Endothelial cell of umbilical vein (primary cell): ENCODE data around the gene THBD. TPM values are rescaled to one million over a fixed set of nuclear protein-coding genes. Genes with fewer than 3 reads are reported as not detected.

Experiments used
- BruUV-seq: library from RNA; stranded (reverse); fragments of 400-500 nt; replicated peaks from 2 replicates; lab custom pipeline; 2021; lab: Mats Ljungman, UMichigan
- CTCF ChIA-PET: fragments of 300-600, 350-600 bp; sonication (Branson Sonifier 250); formaldehyde crosslinking; loops from one replicate; lab custom pipeline; 2021; ENCODE audit warnings: antibody characterized with exemption, inconsistent platforms; lab: Charles Lee
- POLR2A ChIA-PET: fragments of 300-600, 350-600 bp; sonication (Branson Sonifier 250); formaldehyde crosslinking; loops from one replicate; lab custom pipeline; 2021; ENCODE audit warnings: antibody characterized with exemption, inconsistent platforms; lab: Charles Lee
- DNase-seq: peaks from one replicate; pipeline ENCODE4 v3.0.0-alpha.2; 2011; ENCODE audit warnings: low read depth, low spot score
- FAIRE-seq: peaks from 2 replicates; lab custom pipeline; 2011; peaks lifted over from hg19 to GRCh38; lab: Jason Lieb, UNC
- H2AFZ ChIP-seq: 2 replicates; pipeline ENCODE4 v1.6.0; 2012; ENCODE audit warnings: low read depth, low read length, control low read depth, inconsistent platforms
- H3K27ac ChIP-seq: 2 replicates; pipeline ENCODE4 v1.5.1; 2011; ENCODE audit warnings: low read depth, mild to moderate bottlenecking, control low read depth, low read length, moderate library complexity; ENCODE audit not compliant: insufficient read depth
- H3K27me3 ChIP-seq, 2 experiments: 2 replicates each; pipeline versions ENCODE4 v1.6.0 to v1.6.1; 2011; ENCODE audit warnings: low read length in 2 of 2, mixed read lengths in 1 of 2; ENCODE audit not compliant: control insufficient read depth in 2 of 2, insufficient read depth in 2 of 2
- H3K36me3 ChIP-seq, 2 experiments: 2 replicates in 1 of 2; 3 replicates in 1 of 2; pipeline ENCODE4 v1.5.1; 2011; ENCODE audit warnings: low read length in 2 of 2, mild to moderate bottlenecking in 1 of 2, moderate library complexity in 1 of 2; ENCODE audit not compliant: control insufficient read depth in 2 of 2, insufficient read depth in 2 of 2; ENCODE audit errors: extremely low read depth in 1 of 2
- H3K4me1 ChIP-seq: 3 replicates; pipeline ENCODE4 v1.5.1; 2011; ENCODE audit warnings: mild to moderate bottlenecking, low read length; ENCODE audit not compliant: control insufficient read depth, insufficient read depth; ENCODE audit errors: extremely low read depth
- H3K4me2 ChIP-seq: 2 replicates; pipeline ENCODE4 v1.6.1; 2011; ENCODE audit warnings: low read length, control low read depth, mixed read lengths; ENCODE audit not compliant: insufficient read depth
- H3K4me3 ChIP-seq, 3 experiments: fragments of 200-600 bp in 1 of 3; sonication (generic), shearing (Covaris generic) in 1 of 3; replicated peaks in 1 of 3; 2 replicates each; pipeline ENCODE4 v1.5.1; 2011 to 2016; ENCODE audit warnings: control low read depth in 3 of 3, low read length in 3 of 3, mild to moderate bottlenecking in 2 of 3, inconsistent platforms in 1 of 3, low read depth in 1 of 3, moderate library complexity in 1 of 3; ENCODE audit not compliant: insufficient read depth in 1 of 3
- H3K79me2 ChIP-seq: 2 replicates; pipeline ENCODE4 v1.6.0; 2012; ENCODE audit warnings: low read length, inconsistent platforms; ENCODE audit not compliant: control insufficient read depth, insufficient read depth
- H3K9ac ChIP-seq: replicated peaks from 2 replicates; pipeline ENCODE3; 2011; ENCODE audit warnings: low read length, control low read depth; ENCODE audit not compliant: insufficient read depth; ENCODE audit errors: extremely low read depth
- H3K9me1 ChIP-seq: replicated peaks from 3 replicates; pipeline ENCODE4 v1.6.0; 2011; ENCODE audit warnings: mild to moderate bottlenecking, low read length; ENCODE audit not compliant: control insufficient read depth, insufficient read depth; ENCODE audit errors: extremely low read depth
- H3K9me3 ChIP-seq: replicated peaks from 2 replicates; pipeline ENCODE4 v1.5.1; 2012; ENCODE audit warnings: low read length, inconsistent platforms; ENCODE audit not compliant: control insufficient read depth, insufficient read depth
- H4K20me1 ChIP-seq: replicated peaks from 2 replicates; pipeline ENCODE3; 2011; ENCODE audit warnings: mild to moderate bottlenecking, low read length; ENCODE audit not compliant: control insufficient read depth, insufficient read depth; ENCODE audit errors: extremely low read depth
- EZH2 ChIP-seq: IDR thresholded peaks from 2 replicates; pipeline ENCODE4 v1.6.1; 2012; ENCODE audit warnings: borderline replicate concordance, low read depth, mild to moderate bottlenecking, moderate library complexity, low read length, inconsistent platforms; ENCODE audit not compliant: severe bottlenecking
- FOS ChIP-seq: IDR thresholded peaks from 2 replicates; pipeline ENCODE4 v1.6.1; 2011; ENCODE audit warnings: mild to moderate bottlenecking, low read length, moderate library complexity, borderline replicate concordance; ENCODE audit not compliant: insufficient read depth
- GATA2 ChIP-seq: IDR thresholded peaks from 2 replicates; pipeline ENCODE4 v1.7.0; 2011; ENCODE audit warnings: low read depth, mild to moderate bottlenecking, moderate library complexity, mixed read lengths, low read length; ENCODE audit not compliant: insufficient read length, insufficient read depth
- JUN ChIP-seq: IDR thresholded peaks from 2 replicates; pipeline ENCODE4 v1.6.1; 2011; ENCODE audit warnings: borderline replicate concordance, low read depth; ENCODE audit not compliant: insufficient read length, insufficient read depth
- MYC ChIP-seq: IDR thresholded peaks from one replicate; pipeline ENCODE4 v1.6.1; 2011; ENCODE audit warnings: mild to moderate bottlenecking, low read depth, low read length
- POLR2A ChIP-seq: IDR thresholded peaks from 2 replicates; pipeline ENCODE4 v1.6.1; 2012; ENCODE audit warnings: low read depth, mild to moderate bottlenecking, control low read depth, low read length
- POLR2AphosphoS5 ChIP-seq: IDR thresholded peaks from 2 replicates; pipeline ENCODE4 v1.6.1; 2012; ENCODE audit warnings: low read depth, mild to moderate bottlenecking, control low read depth, low read length, moderate library complexity; ENCODE audit not compliant: insufficient read depth
- dilution Hi-C: fragments of 300-500 bp; cut with MboI; formaldehyde crosslinking; loops from one replicate; pipeline ENCODE4 v1.15.0; 2019; ENCODE audit warnings: low sequenced_read_pairs; ENCODE audit not compliant: extremely low pct_ligation_motif_present
- intact Hi-C: fragments of 100-400 bp; cut with micrococcal nuclease; formaldehyde crosslinking; loops from one replicate; pipeline ENCODE4 v1.10.0; 2022
- polyA plus RNA-seq, 4 experiments: library from polyadenylated mRNA; depleted of rRNA in 3 of 4; stranded (reverse) in 3 of 4; unstranded in 1 of 4; fragments of >200 nt; gene quantifications; 2 replicates each; pipeline versions ENCODE4 v1.2.1 to v1.2.3, GENCODE V29; 2011 to 2012; ENCODE audit warnings: missing spikeins in 1 of 4
- total RNA-seq: library from RNA; stranded (reverse); gene quantifications from 2 replicates; pipeline ENCODE4 v1.2.3, GENCODE V29; 2021
- TF ChIP-seq, protein P1 (sequence below): IDR thresholded peaks from 2 replicates; pipeline ENCODE4 v1.6.1; 2011; ENCODE audit not compliant: insufficient read depth, insufficient read length
- TF ChIP-seq, protein P2 (sequence below), 2 donors: IDR thresholded peaks; 1 replicate in 1 of 2; 2 replicates in 1 of 2; pipeline ENCODE4 v1.5.1; 2011; ENCODE audit warnings: low read length in 2 of 2, mild to moderate bottlenecking in 2 of 2, moderate library complexity in 2 of 2, control low read depth in 1 of 2, inconsistent platforms in 1 of 2, low read depth in 1 of 2; ENCODE audit not compliant: insufficient read depth in 1 of 2; ENCODE audit errors: extremely low read depth in 1 of 2

Gene THBD
- total and polyA plus RNA-seq, 2 donors (not counting 3 experiments of a cell fraction or from before 2014, with no cell fraction given) = 17.1 to 28.0 TPM

DNA sequence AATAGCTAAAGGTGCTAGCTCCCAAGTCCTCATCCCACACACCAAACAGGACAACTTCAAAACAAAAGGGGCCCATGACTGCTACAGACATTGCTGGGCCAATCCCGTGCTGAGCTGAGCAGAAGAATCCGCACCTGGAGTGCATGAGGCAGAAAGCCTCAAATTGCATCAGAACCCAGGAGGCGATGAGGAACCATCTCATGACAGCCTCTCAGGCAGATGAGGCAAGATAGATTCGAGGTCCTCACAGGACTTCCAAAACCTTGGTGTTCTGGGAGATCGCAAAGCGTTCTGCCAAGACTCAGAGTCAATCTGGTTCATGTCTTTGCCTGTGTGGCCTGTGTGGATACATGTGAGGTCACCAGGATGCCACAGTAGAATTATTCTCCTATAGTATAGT lies 47.2 kb downstream of the THBD start:
- no TSS peak for BruUV-seq
- Histone ChIP-seq H4K20me1 (no peaks in the 10 kb centered on the region), H3K4me3 (no peak overlapping the region), H3K9me3 (no peaks in the 10 kb centered on the region), H2AFZ (no peak overlapping the region), H3K4me2 (no peak overlapping the region), H3K36me3 (no peaks in the 10 kb centered on the region), H3K79me2 (no peaks in the 10 kb centered on the region), H3K27ac (no peak overlapping the region), H3K4me1 (no peaks in the 10 kb centered on the region), H3K9ac (no peak overlapping the region), H3K27me3 (peaks cover 2 to 3% of the 10 kb centered on the region in 2 experiments), H3K9me1 (no peaks in the 10 kb centered on the region)
- FAIRE-seq (no peak), DNase-seq (no peak)
- POLR2A ChIA-PET = no interaction called here
- intact Hi-C loops (no loop called here), dilution Hi-C loops (no loop called here)
- TF ChIP-seq JUN = no peak
- TF ChIP-seq EZH2 = no peak
- TF ChIP-seq, protein P1, sequence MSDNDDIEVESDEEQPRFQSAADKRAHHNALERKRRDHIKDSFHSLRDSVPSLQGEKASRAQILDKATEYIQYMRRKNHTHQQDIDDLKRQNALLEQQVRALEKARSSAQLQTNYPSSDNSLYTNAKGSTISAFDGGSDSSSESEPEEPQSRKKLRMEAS = no peak
- no peak for TF ChIP-seq FOS
- TF ChIP-seq GATA2 = no peak
- TF ChIP-seq MYC = no peak
- CTCF ChIA-PET = interaction anchor here (1.5 kb wide), 1 partner anchor 28 kb away, joined by 5 read pairs; no protein-coding TSS in a partner anchor

DNA sequence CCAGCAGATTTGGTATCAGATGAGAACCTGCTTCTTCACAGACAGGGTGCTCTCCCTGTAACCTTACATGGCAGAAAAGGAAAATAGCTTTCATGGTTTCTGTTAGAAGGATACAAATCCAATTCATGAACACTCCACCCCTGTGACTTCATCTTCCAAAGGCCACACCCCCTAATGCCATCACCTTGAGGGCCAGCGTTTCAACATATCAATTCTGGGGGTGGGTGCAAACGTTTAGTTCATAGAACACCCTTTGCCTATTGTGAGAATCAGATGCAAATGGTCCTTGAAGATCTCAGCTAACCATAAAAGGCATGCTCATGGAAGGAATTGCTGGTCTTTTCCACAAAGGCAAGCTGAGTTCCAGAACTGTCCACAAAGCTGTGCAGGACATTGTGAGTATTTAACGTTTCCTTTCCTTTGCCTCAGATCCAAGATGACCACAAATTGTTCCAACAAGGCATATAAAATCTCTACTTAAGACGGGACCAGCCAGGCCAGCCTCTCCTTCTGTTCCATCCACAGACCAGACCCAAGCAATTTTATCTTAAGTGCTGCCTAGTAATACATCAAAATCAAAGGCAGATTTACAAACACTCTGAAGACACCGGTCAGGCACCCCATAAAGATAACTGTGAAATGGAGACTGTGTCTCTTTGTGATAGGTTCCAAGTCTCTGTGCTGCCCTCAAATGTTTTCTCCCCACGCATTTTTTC lies 49.1 kb downstream of the THBD start:
- no peak for TF ChIP-seq FOS
- TF ChIP-seq, protein P1 = no peak
- TF ChIP-seq POLR2AphosphoS5 = no peak
- TF ChIP-seq, protein P2, sequence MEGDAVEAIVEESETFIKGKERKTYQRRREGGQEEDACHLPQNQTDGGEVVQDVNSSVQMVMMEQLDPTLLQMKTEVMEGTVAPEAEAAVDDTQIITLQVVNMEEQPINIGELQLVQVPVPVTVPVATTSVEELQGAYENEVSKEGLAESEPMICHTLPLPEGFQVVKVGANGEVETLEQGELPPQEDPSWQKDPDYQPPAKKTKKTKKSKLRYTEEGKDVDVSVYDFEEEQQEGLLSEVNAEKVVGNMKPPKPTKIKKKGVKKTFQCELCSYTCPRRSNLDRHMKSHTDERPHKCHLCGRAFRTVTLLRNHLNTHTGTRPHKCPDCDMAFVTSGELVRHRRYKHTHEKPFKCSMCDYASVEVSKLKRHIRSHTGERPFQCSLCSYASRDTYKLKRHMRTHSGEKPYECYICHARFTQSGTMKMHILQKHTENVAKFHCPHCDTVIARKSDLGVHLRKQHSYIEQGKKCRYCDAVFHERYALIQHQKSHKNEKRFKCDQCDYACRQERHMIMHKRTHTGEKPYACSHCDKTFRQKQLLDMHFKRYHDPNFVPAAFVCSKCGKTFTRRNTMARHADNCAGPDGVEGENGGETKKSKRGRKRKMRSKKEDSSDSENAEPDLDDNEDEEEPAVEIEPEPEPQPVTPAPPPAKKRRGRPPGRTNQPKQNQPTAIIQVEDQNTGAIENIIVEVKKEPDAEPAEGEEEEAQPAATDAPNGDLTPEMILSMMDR (IDR thresholded peaks at IDR 0.05; ENCODE audit: extremely low read depth in 1 of 2, insufficient read depth in 1 of 2, low read depth in 1 of 2, low read length in 2 of 2) = no peak
- TF ChIP-seq POLR2A = no peak
- no peak for TF ChIP-seq JUN
- no peak for TF ChIP-seq EZH2
- no peak for TF ChIP-seq GATA2
- TF ChIP-seq MYC = no peak
- H3K9me3 ChIP-seq = no peaks in the 10 kb centered on the region
- H2AFZ ChIP-seq = no peak overlapping the region
- H3K79me2 ChIP-seq = no peaks in the 10 kb centered on the region
- H3K9ac ChIP-seq = no peak overlapping the region
- H3K36me3 ChIP-seq = no peaks in the 10 kb centered on the region
- H3K4me2 ChIP-seq = no peak overlapping the region
- no peak overlapping the region for H3K4me3 ChIP-seq
- peaks cover 2 to 3% of the 10 kb centered on the region in 2 experiments for H3K27me3 ChIP-seq
- no peaks in the 10 kb centered on the region for H3K4me1 ChIP-seq
- FAIRE-seq (no peak), DNase-seq (no peak)
- no TSS peak for BruUV-seq
- POLR2A ChIA-PET = no interaction called here
- CTCF ChIA-PET = no interaction called here
- intact Hi-C loops (no loop called here), dilution Hi-C loops (no loop called here)
- H4K20me1 ChIP-seq = no peaks in the 10 kb centered on the region
- no peak overlapping the region for H3K27ac ChIP-seq
- no peaks in the 10 kb centered on the region for H3K9me1 ChIP-seq
